HG03060 (cell line): ENCODE data around the gene ZNF407.

Experiments used
- ATAC-seq: cut with Tn5 transposase; IDR thresholded peaks from one replicate; pipeline ENCODE4 v1.9.1; 2021; ENCODE audit warnings: low read depth, moderate number of reproducible peaks; ENCODE audit not compliant: unreplicated experiment

The ZNF407 gene

GRCh38 chr18:74626049-74626874 is 28.6 kb downstream of the ZNF407 start:
- ATAC-seq = no peak

GRCh38 chr18:74630804-74631203 is 33.1 kb downstream of the ZNF407 start:
- ATAC-seq = no peak

GRCh38 chr18:74631212-74631611 is 33.5 kb downstream of the ZNF407 start:
- ATAC-seq = no peak

- no peak for ATAC-seq
These were observed 34.1 kb downstream of the ZNF407 start for GRCh38 chr18:74631623-74632350.

- ATAC-seq = no peak
These were observed 34.6 kb downstream of the ZNF407 start for GRCh38 chr18:74632351-74632679.

DNA sequence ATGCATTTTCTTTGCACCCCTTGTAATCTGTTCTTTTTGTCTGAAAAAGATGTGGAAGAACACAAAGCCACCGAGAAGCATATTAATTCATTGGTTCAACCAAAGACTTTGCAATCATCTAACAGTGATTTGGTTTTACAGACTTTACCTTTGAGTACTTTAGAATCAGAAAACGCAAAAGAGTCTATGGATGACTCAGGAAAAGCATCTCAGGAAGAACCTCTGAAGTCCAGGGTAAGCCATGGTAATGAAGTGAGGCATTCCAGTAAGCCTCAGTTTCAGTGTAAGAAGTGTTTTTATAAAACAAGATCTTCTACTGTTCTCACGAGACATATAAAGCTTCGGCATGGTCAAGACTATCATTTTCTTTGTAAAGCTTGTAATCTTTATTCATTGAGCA is 35.2 kb downstream of the ZNF407 start:
- ATAC-seq = no peak

GRCh38 chr18:74633652-74634352 is 36.1 kb downstream of the ZNF407 start:
- ATAC-seq = no peak

DNA sequence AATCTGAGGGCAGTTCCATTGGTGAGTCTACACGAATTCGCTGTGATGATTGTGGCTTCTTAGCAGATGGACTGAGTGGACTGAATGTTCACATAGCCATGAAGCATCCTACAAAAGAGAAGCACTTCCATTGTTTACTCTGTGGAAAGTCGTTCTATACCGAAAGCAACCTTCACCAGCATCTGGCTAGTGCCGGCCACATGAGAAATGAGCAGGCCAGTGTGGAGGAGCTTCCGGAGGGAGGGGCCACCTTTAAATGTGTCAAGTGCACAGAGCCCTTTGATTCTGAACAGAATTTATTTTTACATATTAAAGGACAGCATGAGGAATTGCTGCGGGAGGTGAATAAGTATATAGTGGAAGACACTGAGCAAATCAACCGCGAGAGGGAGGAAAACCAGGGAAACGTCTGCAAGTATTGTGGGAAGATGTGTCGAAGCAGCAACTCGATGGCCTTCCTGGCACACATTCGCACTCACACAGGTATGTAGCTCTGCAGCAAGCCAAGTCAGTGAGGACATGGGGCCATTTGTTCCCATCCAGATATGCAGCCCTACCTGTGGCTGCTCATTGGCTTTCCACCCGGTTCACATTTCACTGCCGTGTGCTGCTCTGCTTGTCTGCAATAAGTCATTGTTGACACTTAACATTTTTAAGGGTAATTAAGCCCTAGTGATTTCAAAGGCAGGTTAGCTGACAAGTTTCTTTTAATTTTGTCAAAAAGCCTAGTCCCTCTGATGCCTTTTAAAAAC is 37.7 kb downstream of the ZNF407 start:
- ATAC-seq = no peak

DNA sequence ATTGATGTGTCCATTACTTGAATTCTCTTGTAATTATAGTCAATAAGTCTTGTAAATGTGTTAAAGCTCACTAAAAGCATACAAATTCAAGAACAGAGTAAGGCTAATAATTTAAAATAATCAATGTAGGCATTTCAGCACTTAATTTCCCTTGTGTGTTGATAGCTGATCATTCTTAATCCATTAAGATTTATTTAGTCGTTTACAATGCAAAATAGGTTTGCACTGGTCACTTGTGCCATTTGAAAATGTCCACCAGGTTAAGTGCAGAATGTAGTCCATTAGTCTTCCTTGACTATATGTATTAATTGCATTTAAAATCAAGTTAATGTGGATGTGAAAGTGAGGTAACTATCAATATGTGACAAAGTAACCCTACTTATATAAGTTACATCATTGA is 39.4 kb downstream of the ZNF407 start:
- no peak for ATAC-seq

GRCh38 chr18:74638210-74638609 is 40.5 kb downstream of the ZNF407 start:
- ATAC-seq = no peak

GRCh38 chr18:74644713-74645112 is 47.0 kb downstream of the ZNF407 start:
- no peak for ATAC-seq

- no peak for ATAC-seq
These were observed 48.0 kb downstream of the ZNF407 start for GRCh38 chr18:74645679-74646078.

GRCh38 chr18:74651327-74652128 is 53.9 kb downstream of the ZNF407 start:
- ATAC-seq = no peak

- no peak for ATAC-seq
These were observed 54.8 kb downstream of the ZNF407 start for GRCh38 chr18:74652392-74652988.

- ATAC-seq = no peak
These were observed 57.0 kb downstream of the ZNF407 start for GRCh38 chr18:74654638-74655037.

GRCh38 chr18:74661008-74661407 is 63.3 kb downstream of the ZNF407 start:
- no peak for ATAC-seq

GRCh38 chr18:74661691-74662090 is 64.0 kb downstream of the ZNF407 start:
- no peak for ATAC-seq

DNA sequence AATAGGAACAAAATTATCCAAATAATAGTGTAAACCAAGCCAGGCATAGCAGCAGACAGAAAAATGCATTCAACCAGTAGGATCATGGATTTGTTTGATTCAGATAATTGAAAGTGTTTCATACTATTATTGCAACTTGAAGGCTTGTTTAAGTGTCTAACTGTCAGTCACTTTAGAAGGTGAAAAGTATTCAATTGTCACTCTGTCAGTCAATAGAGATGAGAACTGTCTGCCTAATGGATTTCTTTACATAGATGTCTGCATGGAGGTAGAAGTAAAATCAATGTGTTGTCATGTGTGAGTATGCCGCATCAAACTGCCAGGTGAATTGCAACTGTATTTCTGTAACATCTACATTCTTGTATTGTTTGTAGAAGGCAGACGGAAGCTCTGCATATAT is 65.0 kb downstream of the ZNF407 start:
- ATAC-seq = no peak

DNA sequence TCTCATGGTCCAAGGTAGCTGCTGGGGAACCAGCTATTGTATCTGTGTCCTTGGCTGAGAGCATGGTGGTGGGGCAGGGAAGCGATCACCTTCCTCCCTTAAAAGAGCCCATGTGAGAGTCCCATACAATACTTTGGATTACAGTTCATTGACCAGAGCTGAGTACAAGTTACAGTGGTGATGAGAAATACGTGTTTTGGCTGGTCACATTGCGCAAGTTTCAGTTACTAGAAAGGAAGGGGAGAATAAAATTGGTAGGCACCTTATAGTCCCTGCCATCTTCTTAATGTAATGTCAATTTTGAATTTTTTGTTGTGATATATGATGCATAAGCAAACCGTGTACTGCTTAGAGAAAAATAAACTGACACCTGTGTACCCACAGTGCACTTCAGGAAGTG is 67.7 kb downstream of the ZNF407 start:
- no peak for ATAC-seq

DNA sequence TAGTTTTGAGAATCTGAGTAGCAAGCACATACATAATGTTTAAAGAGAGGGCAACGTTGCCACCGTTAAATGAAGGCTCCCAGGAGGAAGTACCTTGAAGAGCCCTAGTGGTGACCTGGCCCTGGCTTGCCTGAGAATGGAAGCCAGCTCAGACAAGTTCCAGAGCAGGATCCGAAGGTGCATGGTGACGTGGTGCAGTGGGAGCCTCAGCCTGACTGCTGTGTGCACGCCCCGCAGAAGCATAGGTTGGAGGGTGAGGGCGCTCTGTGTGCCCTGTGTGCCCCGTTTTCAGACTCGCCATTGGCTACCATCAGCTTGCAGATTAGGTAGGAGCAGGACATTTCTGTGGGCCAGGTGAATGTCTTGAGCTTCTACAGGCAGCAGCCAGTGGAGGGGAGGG is 68.2 kb downstream of the ZNF407 start:
- ATAC-seq = no peak
